ENCODE measurements around the gene SPTAN1.
A peak's percentile ranks its signal among the peaks of the same experiment; 100 is the strongest.
"Not testable (repeated sequence)": the region's sequence is repeated elsewhere in the genome, so short reads cannot be mapped to it uniquely, and the experiment has no call there.

Gene SPTAN1

DNA sequence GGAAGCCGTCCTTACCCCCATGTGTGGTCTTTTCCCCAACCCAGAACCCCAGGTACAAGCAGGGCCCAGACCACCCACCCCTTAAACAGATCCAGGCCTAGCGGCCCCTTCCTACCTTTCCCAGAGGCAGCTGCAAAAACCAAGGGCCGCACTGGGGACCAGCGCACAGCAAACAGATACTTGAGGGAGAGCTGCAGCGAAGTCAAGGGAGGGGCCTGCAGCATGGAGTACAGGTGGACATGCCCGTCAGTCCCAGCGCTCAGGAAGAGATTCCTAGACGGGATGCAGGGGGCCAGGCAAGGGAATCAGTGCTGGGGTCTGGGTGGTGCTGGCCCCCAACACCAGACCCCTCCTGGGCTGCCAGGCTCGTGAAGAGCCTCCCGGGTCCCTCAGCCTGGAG, 81.7 kb downstream of the SPTAN1 start:
- DNase-seq = no peak

DNA sequence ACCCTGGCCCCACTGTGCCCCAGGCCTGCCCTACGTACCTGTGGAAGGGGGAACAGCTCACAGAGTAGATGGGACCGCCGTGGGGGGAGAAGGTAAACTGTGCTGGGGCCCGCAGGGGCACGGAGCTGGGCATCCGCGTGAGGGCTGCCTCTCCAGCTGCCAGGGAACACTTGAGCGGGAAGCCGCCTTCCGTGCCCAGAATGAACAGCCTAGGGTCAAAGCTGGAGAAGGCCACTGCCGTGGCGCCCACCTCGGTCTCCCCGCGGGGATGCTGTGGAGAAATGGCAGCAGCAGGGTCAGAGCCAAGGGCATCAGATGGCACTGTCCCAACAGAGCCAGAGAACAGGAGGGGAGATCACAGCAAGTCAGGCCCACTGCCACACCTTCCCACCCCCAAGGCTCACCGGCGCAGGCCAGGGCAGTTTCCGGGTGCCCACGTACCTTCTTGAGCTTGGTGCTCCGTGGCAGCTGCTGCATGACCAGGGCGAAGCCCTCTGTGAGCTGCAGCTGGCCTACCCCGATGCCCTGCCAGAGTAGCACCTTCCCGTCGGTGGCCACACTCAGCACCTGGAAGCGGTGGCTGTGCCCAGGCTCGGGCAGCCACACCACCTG, 82.4 kb downstream of the SPTAN1 start:
- DNase-seq = no peak

DNA sequence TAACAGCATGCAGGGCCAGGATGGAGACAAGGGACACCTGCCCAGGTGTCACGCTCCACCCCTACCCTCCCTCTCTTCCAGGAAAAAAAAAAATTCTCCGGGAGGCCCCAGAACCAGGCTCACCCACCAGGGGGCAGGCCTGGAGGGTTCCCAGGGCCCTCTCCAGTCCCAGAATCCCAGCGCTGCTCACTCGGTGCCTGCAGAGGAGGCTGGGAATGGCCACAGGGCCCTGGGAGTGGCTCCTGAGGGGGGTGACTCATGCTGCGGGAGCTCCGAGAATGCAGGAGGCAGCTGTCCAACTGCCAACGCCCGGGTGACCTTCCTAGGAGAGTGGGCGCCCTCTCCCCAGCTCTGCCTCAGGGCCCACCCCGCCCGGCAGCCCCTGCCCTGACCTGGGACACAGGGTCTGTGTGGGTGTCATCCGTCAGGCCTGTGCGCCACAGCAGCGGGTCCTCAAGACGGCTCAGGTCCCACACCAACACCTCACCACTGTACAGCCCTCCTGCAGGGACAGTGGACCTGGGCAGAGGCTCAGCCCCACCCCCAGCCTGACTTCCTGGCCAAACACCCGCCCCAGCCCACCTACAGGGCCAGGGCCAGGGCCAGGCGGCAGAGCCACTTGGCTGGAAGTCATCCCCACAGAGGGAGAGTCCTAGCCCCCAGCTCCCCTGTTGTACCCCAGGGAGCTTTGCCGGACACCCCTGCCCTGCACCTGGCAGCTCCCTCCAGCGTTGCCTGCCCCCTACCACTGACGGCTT, 83.1 kb downstream of the SPTAN1 start:
- peak; percentile 92 to 94 for DNase-seq

DNA sequence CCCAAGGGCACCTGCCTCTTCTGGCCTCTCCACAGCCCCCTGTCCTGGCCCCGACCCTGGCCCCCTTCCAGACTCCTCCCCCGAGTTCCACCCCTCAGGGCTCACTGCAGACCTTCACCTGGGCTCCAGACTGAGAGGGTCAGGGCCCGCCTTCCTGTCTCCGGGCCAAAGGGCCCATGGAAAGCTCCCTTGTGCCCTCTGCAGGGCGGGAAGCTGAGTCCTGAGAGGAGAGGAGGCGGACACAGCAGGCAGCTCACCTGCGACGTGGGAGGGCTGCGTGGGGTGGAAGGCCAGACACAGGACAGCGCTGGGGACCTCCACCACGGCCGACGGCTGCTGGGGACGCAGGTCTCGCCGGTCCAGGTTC, 83.6 kb downstream of the SPTAN1 start:
- DNase-seq = peak; percentile 72 to 86

DNA sequence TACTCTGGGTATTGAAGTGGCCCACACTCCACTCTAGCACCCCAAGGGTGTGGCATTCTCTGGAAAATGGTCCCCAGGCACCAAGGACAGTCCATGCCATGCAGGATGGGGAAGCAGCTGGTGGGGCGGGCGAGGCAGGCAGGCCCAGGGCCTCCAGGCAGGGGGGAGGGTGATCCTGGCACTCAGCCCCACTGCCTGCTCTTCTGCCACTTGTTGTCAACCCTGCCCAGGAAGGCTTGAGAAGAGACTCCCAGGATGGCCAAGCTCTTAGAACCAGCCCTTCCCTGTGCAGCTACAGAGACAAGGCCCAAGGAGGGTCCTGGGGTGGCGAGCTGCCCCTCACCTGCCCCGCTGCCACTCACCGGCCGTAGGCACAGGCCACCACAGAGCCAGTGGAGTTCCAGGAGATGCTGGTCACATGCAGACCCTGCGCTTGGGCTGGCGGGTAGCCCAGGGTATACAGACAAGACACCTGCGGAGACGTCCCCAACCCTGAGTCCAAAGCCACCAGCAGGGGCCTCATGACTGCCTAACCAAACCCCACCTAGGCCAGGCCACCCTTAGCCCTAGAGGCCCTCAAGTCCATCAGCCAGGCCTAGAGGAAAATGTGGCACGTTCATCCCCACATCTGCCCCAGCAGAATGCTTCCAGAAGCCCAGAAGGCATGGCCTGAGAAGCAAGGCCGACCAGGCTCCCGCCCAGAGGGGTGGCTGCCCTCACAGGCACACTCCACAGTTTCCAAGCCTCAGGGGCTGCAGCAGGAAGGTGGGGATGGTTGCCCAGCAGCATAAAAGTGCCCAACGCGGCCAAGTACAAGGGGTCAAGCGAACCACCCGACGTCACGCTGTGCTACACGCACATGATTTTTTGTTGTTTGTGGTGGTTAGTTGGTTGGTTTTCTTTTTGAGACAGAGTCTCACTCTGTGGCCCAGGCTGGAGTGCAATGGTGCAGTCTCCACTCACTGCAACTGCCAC, 84.5 kb downstream of the SPTAN1 start:
- peak; percentile 34 to 73 for DNase-seq

DNA sequence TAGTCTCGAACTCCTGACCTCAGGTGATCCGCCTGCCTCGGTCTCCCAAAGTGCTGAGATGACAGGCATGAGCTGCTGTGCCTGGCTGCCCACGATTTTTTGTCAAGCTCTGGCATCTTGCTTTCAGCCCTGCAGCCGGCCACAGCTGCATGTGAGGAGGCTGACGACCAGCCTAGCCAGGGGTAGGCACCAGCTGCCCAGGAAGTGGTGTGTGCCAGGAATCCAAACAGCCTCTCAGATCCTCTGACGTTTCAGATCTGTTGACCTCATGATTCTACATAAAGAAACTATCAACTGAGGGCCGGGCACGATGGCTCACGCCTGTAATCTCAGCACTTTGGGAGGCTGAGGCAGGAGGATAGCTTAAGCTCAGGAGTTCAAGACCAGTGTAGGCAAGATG, 85.3 kb downstream of the SPTAN1 start:
- DNase-seq = peak; percentile 85 to 93

DNA sequence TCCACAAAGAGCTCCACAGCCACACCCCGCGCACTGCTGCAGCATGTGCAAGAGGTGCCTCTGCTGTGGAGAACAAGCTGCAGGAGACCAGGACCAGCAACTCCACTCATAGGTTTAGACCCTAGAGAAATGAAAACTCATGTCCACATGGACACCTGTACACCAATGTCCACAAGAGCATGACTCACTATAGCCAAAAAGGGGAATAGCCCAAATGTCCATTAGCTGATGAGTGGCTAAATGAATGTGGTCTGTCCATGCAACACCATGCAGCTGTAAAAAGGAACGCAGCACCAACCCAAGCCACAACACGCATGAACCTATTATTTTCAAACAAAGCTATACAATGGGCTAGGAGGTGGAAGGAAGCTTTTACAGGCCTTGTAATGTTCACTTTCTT, 86.2 kb downstream of the SPTAN1 start:
- no peak for DNase-seq

DNA sequence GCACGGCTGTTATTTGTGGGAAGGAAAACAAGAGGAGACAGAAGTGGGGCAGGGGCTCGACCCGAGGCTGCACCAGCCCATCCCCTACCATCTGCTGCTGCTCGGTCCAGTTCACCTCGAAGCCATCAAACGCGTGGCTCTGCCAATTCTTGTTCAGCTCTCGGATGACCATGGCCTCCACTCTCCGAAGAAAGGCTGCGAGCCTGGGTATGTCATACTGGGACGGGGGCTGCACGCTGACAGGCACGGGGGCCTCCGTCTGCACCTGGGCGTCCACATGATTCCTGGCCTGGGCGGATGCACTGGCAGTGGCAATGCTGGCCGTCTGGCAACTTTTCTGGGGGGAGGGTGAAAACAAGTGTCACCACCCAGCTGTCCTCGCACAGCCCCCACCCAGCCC, 88.2 kb downstream of the SPTAN1 start:
- no peak for DNase-seq

DNA sequence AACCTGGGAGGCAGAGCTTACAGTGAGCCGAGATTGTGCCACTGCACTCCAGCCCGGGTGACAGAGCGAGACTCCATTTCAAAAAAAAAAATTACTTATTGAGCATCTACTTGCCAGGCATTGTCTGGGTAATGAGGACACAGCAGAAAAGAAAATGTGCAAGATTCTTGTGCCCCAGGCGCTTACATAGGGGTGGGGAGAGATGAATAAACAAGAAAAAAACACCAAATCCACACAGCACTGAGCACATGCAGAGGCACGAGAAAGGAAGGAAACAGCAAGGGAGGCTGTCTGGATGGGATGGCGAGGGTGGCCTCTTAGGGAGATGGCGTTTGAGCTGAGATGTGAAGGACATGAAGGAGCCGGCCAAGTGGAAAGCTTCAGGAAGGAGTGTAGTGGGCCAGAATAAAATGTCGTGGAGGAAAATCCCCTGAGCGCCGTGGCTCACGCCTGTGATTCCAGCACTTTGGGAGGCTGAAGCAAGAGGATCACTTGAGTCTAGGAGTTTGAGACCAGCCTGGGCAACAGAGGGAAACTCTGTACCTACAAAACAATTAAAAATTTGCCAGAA, 90.4 kb downstream of the SPTAN1 start:
- DNase-seq = no peak

DNA sequence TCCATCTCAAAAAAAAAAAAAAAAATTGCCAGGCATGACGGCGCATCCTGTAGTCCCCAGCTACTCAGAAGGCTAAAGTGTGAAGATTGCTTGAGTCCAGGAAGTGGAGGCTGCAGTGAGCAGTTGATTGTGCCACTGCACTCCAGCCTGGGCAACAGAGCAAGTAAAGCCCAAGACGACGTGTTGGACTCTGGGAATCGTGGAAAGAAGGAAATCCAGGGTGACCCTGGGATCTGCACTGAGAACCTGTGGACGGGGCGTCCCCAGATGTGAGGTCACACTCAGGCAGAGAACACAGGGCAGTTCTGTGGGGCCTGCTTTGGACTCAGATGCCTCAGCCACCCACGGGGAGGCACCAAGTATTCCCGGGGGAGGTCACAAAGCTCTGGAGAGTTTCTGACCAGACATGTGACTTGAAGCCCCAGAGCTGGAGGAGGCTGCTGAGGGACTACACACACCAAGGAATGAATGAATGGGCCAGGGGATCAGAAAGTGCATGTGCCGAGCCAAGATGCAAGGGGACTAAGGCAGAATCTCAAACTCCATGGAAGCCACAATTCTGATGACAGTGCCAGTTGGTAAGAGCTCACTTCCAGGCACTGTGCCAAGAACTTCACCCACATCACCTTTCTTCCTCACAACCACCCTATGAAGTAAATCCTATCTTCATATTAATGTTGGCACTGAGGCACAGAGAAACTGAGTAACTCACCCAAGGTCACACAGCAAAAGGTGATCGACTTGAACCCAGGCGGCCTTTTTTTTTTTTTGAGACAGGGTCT, 91.3 kb downstream of the SPTAN1 start:
- DNase-seq = no peak

DNA sequence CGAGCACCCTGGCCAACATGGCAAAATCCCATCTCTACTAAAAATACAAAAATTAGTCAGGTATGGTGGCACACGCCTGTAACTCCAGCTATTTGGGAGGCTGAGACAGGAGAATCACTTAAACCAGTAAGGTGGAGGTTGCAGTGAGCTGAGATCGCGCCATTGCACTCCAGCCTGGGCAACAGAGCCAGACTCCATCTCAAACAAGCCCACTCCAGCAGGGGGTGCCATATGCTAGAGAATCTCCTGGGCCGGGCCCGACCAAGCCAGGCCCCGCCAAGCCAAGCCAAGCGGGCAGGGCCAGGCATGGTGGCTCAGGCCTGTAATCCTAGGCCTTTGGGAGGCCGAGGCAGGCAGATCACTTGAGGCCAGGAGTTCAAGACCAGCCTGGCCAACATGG, 95.8 kb downstream of the SPTAN1 start:
- peak in 1 of 2 experiments; percentile 38 for DNase-seq

DNA sequence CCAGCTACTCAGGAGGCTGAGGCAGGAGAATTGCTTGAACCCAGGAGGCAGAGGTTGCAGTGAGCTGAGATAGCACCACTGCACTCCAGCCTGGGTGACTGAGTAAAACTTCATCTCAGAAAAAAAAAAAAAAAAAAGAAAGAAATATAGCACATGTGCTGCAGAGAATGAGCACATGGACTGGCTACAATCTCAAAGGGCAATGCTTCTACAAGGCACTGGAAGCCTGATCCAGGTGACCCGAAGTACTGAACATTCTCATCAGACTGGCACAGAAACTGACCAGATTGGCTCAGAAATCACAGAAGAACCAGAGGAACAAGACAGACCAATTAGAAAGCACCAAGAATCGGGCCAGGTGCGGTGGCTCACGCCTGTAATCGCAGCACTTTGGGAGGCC, 99.4 kb downstream of the SPTAN1 start:
- DNase-seq = no peak

DNA sequence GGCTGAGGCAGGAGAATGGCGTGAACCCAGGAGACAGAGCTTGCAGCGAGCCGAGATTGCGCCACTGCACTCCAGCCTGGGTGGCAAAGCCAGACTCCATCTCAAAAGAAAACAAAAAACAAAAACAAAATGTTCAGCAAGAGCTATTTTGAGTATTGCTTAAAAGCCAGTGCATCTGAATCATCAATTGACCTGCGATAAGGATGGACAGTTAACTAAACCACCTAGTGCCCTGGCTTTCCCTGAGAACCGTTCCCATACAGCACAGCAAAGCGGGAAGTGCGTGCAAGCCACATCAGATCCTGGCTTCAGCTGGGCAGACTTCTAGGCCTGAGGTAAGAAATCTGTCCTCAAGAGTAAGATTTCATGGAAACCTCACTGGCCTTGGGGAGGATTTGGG, 101.5 kb downstream of the SPTAN1 start:
- DNase-seq = no peak

DNA sequence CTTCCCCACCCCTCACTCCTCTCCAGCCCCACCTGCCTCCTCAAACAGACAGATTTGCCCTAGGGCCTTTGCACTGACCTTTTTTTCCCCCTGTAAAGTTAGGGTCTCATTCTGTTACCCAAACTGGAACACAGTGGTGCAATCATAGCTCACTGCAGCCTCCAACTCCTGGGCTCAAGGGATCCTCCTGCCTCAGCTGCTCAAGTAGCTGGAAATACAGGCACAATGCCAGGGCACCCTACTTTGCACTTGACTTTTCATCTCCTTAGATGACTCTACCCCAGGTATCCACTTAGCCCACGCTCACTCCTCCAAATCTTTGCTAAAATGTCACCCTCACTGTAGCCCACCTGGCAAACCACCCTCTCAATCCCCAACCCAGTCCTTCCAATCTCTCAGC, 102.1 kb downstream of the SPTAN1 start:
- no peak for DNase-seq

DNA sequence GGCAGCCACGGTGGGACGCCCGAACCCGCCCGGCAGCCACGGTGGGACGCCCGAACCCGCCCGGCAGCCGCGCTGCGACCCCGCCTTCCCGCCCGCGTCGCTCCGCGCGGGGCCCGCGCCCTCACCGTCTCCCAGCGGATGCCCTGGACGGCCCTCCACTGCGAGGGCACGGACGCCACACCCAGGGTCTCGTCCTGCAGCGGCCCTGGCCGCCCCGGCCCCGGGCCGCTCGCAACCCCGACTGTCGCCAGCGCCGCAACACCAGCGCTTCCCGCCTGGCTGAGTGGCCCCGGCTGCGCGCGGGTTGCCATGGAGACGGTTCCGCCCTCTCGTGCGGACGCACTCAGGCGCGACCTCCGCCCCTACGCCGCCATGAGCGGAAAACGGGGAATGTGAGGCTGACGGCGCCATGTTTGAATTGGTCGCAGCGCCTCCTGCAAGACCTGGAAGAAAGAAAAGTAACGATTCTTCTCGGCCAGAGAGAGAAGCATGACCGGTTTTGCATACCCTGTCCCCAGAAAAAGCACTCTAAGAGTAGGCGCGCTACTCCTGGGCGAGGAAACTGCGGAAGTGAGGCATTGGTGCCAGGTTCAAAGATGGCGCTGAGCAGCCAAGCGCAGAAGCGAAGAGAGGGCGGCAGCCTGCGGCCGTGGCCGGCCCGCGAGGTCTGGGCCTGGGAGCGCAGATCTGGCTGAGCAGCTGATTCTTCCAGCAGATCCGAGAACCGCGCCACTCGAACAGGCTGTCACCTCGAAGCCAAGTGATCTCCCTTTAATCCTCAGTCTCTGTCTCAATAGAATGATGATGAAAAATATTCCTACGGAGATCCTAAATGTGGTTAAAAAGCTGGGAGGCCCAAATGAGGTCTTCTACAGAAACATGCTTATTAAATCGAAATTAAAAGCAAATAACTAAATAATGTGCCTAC, 104.3 kb downstream of the SPTAN1 start, which contains the start of gene DYNC2I2:
TSS of gene DYNC2I2 (minus strand) at position 432 of the 928 bp plus-strand sequence. CDS start at position 311, 121 bp downstream.
- DNase-seq = peak; percentile 90 to 91

DNA sequence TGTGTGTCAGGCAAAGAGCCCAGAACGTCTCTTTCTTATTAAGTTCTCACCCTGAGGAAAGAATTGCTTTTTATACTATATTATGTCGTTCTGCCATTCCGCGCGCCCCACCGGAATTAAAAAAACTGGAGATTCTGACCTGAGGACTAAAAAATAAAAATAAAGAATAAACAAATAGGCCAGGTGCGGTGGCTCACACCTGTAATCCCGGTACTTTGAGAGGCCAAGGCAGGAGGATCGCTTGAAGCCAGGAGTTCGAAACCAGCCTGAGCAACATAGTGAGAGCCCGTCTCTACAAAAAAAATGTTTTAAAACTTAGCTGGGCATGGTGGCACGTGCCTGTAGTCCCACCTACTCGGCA, 104.9 kb downstream of the SPTAN1 start:
- no peak for DNase-seq

DNA sequence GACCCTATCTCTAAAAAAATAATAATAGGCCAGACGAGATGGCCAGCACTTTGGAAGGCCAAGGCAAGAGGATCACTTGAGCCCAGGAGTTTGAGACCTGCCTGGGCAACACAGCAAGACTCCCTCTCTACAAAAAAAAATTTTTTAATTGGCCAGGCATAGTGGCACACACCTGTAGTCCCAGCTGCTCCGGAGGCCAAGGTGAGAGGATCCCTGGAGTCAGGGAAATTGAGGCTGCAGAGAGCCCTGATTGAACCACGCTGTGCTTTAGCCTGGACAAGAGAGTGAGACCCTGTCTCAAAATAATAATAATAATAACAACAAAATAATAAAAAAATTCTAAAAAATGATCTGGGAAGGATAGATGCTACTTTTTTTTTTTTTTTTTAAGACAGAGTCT, 105.4 kb downstream of the SPTAN1 start:
- no peak for DNase-seq

DNA sequence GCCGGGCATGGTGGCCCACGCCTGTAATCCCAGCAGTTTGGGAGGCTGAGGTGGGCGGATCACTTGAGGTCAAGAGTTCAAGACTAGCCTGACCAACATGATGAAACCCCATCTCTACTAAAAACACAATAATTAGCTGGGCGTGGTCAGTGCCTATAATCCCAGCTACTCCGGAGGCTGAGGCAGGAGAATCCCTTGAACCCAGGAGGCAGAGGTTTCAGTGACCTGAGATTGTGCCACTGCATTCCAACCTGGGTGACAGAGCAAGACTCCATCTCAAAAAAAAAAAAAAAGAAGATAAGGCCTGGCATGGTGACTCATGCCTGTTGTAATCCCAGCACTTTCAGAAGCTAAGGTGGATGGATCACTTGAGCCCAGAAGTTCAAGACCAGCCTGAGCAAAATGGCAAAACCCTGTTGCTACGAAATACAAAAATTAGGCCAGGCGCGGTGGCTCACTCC, 114.1 kb downstream of the SPTAN1 start:
- not testable (repeated sequence) for DNase-seq

DNA sequence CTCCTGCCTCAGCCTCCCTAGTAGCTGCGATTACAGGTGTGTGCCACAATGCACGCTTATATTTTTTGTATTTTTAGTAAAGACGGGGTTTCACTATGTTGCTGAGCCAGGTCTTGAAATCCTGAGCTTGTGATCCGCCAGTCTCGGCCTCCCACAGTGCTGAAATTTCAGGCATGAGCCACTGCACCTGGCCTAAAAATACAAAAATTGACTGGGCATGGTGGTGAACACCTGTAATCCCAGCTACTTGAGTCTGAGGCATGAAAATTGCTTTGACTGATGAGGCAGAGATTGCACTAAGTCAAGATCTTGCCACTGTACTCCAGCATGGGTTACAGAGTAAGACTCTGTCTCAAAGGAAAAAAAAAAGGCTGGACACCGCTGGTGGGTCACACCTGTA, 117.4 kb downstream of the SPTAN1 start:
- no peak for DNase-seq

DNA sequence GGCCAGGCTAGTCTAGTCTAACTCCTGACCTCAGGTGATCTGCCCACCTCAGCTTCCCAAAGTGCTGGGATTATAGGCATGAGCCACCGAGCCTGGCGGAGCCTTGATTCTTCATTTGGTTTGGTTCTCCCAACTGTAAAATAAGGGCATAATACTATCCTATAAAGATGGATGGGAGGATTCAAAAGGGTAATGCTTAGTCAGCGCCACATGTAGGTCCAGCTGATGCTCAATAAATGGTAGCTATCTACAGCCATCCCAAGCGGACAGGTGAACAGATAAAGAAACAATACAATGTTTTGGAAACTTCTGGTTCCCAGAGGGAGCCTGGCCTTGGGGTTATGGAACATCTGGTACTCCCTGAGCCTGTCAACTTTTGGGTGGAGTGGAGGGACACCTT, 123.0 kb downstream of the SPTAN1 start:
- no peak for DNase-seq

DNA sequence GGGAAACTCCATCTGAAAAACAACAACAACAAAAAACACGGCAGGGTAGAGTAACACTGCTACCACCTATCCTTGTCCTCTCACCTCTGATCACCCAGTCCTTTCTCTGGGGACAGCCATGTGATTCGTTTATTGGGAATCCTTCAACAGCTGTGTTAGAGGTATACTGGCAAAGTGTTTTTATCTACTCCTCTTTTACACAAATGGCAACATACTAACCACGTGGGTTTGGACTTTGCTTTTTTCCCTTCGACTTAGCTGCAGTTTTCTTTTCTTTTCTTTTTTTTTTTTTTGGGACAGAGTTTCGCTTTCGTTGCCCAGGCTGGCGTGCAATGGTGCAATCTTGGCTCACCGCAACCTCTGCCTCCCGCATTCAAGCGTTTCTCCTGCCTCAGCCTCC, 125.4 kb downstream of the SPTAN1 start:
- no peak for DNase-seq
